ENCODE measurements around the gene C15orf61.

Gene C15orf61

GRCh38 chr15:67508407-67508806 is 12.5 kb upstream of the C15orf61 start:
- H3K27ac ChIP-seq = no peak overlapping the region

GRCh38 chr15:67509918-67510317 is 11.0 kb upstream of the C15orf61 start:
- H3K27ac ChIP-seq = no peak overlapping the region
- no peak for TF ChIP-seq CTCF (conservative IDR thresholded peaks at IDR 0.05)

More at GRCh38 chr15:67508407-67508806, 12.5 kb upstream of the C15orf61 start:
- no peak for TF ChIP-seq CTCF (conservative IDR thresholded peaks at IDR 0.05)

GRCh38 chr15:67510597-67511190 is 10.2 kb upstream of the C15orf61 start:
- H3K27ac ChIP-seq = no peak overlapping the region
- no peak for TF ChIP-seq CTCF (conservative IDR thresholded peaks at IDR 0.05)

- no peak for TF ChIP-seq CTCF (conservative IDR thresholded peaks at IDR 0.05)
- no peak overlapping the region for H3K27ac ChIP-seq
Observed at GRCh38 chr15:67511606-67512005, 9.3 kb upstream of the C15orf61 start.

- TF ChIP-seq CTCF (conservative IDR thresholded peaks at IDR 0.05) = no peak
- no peak overlapping the region for H3K27ac ChIP-seq
Observed at GRCh38 chr15:67512140-67512539, 8.8 kb upstream of the C15orf61 start.

GRCh38 chr15:67512933-67513714 is 7.8 kb upstream of the C15orf61 start:
- TF ChIP-seq CTCF (conservative IDR thresholded peaks at IDR 0.05) = no peak
- no peak overlapping the region for H3K27ac ChIP-seq

- no peak overlapping the region for H3K27ac ChIP-seq
- no peak for TF ChIP-seq CTCF (conservative IDR thresholded peaks at IDR 0.05)
Observed at GRCh38 chr15:67515090-67515489, 5.8 kb upstream of the C15orf61 start.
